Memory B cell (primary cell): Measurements from ENCODE around the gene KIF25.

Experiments
- ATAC-seq: fragments of 150-1000 bp; cut with Tn5 transposase; 2 replicates; pipeline ENCODE4 v1.10.0; 2021; ENCODE audit warnings: low read depth, mild to moderate bottlenecking, moderate library complexity
- DNase-seq, 2 donors: peaks; one replicate each; pipeline ENCODE4 v3.0.0; 2022; ENCODE audit warnings: low spot score in 2 of 2
- H3K27ac Mint-ChIP-seq: one replicate; pipeline ENCODE4 v1.8.0; 2022; ENCODE audit warnings: mild to moderate bottlenecking, moderate library complexity, mixed read lengths
- H3K27me3 Mint-ChIP-seq: one replicate; pipeline ENCODE4 v1.8.0; 2022; ENCODE audit warnings: mixed read lengths
- H3K36me3 Mint-ChIP-seq: one replicate; pipeline ENCODE4 v1.8.0; 2022; ENCODE audit warnings: mild to moderate bottlenecking, mixed read lengths
- H3K4me1 Mint-ChIP-seq: one replicate; pipeline ENCODE4 v1.8.0; 2022; ENCODE audit warnings: mixed read lengths
- H3K4me3 Mint-ChIP-seq: one replicate; pipeline ENCODE4 v1.8.0; 2022; ENCODE audit warnings: mild to moderate bottlenecking, moderate library complexity, mixed read lengths
- H3K9me3 Mint-ChIP-seq: one replicate; pipeline ENCODE4 v1.8.0; 2022; ENCODE audit warnings: mixed read lengths

KIF25 gene

DNA sequence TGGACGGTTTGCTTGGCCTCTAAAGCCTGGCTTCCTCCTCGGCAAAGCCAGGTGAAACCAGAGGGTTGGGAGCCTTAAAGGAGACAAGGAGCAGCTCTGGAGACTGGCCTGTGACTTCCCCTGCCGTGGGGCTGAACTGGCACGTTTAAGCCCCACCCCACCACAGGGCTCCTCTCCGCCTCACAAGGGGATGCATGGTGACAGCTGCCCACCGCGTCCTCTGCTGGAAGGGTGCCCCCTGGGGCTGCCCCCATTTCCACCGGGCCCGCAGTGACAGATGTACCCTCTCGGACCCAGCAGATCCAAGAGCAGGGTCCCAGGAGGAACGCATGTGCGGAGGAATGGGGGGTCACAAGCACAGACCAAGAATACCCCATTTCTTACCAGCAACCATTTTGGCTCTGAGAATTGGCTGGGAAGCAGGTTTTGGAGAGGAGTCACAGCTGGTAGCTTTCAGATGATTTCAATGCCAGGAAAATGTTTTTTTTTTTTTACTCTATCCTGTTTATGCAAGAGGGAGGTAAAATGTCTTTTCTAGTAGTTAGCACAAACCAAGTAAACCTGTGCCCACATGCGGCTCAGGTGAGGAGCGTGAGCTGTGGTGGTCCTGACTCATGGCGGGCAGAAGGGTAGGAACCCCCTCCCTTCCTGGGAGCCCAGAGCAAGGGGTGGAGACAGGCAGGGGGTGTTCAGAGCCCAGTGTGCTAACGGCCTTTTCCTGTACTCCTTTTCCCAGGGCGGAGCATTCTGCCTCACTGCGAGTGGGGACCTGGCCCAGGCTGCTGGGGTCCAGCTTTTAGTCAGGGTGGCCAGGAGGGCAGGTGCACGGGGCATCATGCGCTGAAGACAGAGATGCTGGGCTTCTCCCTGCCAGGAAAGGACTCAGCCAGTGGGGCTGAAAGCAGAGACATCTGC, 48.5 kb downstream of the KIF25 start:
- Mint-ChIP-seq H3K36me3 (no peaks in the 10 kb centered on the region), H3K4me1 (no peaks in the 10 kb centered on the region), H3K4me3 (no peak overlapping the region), H3K27me3 (no peaks in the 10 kb centered on the region), H3K27ac (no peak overlapping the region), H3K9me3 (no peaks in the 10 kb centered on the region)
- ATAC-seq (no peak), DNase-seq (no peak)

- Mint-ChIP-seq H3K27me3 (no peaks in the 10 kb centered on the region), H3K4me1 (no peaks in the 10 kb centered on the region), H3K36me3 (no peaks in the 10 kb centered on the region), H3K4me3 (no peak overlapping the region), H3K9me3 (no peaks in the 10 kb centered on the region), H3K27ac (no peak overlapping the region)
- no peak for DNase-seq
- no peak for ATAC-seq
These were observed 49.2 kb downstream of the KIF25 start for GRCh38 chr6:168046696-168047095.

- H3K9me3 Mint-ChIP-seq: no peaks in the 10 kb centered on the region
- no peak for DNase-seq
- H3K4me3 Mint-ChIP-seq: no peak overlapping the region
- no peaks in the 10 kb centered on the region for H3K36me3 Mint-ChIP-seq
- no peaks in the 10 kb centered on the region for H3K27me3 Mint-ChIP-seq
- ATAC-seq: no peak
- H3K4me1 Mint-ChIP-seq: no peaks in the 10 kb centered on the region
- H3K27ac Mint-ChIP-seq: no peak overlapping the region
These were observed 50.6 kb downstream of the KIF25 start for GRCh38 chr6:168047841-168048723.

GRCh38 chr6:168048724-168049025, 51.2 kb downstream of the KIF25 start:
- no peaks in the 10 kb centered on the region for H3K9me3 Mint-ChIP-seq
- no peaks in the 10 kb centered on the region for H3K27me3 Mint-ChIP-seq
- DNase-seq (no peak), ATAC-seq (no peak)
- no peaks in the 10 kb centered on the region for H3K4me1 Mint-ChIP-seq
- no peaks in the 10 kb centered on the region for H3K36me3 Mint-ChIP-seq
- H3K27ac Mint-ChIP-seq: no peak overlapping the region
- H3K4me3 Mint-ChIP-seq: no peak overlapping the region

- H3K27ac Mint-ChIP-seq: no peak overlapping the region
- ATAC-seq (no peak), DNase-seq (no peak)
- H3K4me1 Mint-ChIP-seq: no peaks in the 10 kb centered on the region
- H3K4me3 Mint-ChIP-seq: no peak overlapping the region
- no peaks in the 10 kb centered on the region for H3K9me3 Mint-ChIP-seq
- no peaks in the 10 kb centered on the region for H3K36me3 Mint-ChIP-seq
- no peaks in the 10 kb centered on the region for H3K27me3 Mint-ChIP-seq
These were observed 51.8 kb downstream of the KIF25 start for GRCh38 chr6:168049277-168049676.

DNA sequence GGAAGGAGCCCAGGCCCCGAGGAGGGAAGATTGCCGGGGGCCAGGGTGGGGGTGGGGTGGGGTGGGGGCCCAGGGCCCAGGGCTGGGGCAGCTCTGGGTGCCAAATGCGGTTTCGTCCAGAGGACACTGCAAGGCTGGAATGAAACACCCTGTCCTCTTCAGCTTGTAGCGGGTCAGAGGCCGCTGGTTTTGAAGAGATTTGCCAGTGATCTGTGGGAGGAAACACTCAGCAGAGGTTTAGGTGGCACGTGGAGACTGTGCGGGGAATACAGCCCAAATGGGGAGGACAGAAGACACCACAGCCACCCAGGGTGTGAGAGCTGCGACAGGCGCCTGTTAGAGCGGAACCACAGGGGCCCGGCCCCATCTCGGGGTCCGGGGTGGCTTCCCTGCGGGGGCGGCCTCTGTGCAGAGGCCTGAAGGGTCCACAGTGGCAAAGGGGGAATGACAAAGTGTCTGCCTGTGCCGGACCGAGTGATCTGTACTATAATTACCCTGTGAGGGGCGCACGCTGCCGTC, 52.3 kb downstream of the KIF25 start:
- Mint-ChIP-seq H3K27ac (no peak overlapping the region), H3K9me3 (no peaks in the 10 kb centered on the region), H3K4me1 (no peaks in the 10 kb centered on the region), H3K36me3 (no peaks in the 10 kb centered on the region), H3K27me3 (no peaks in the 10 kb centered on the region), H3K4me3 (no peak overlapping the region)
- DNase-seq (no peak), ATAC-seq (no peak)

GRCh38 chr6:168050225-168050880, 52.9 kb downstream of the KIF25 start:
- H3K4me1 Mint-ChIP-seq: no peaks in the 10 kb centered on the region
- DNase-seq (no peak), ATAC-seq (no peak)

GRCh38 chr6:168050881-168051586, 53.6 kb downstream of the KIF25 start:
- H3K27ac Mint-ChIP-seq: no peak overlapping the region
- no peak for ATAC-seq

More at GRCh38 chr6:168050225-168050880, 52.9 kb downstream of the KIF25 start:
- H3K9me3 Mint-ChIP-seq: no peaks in the 10 kb centered on the region
- H3K36me3 Mint-ChIP-seq: no peaks in the 10 kb centered on the region
- H3K4me3 Mint-ChIP-seq: no peak overlapping the region
- no peak overlapping the region for H3K27ac Mint-ChIP-seq
- H3K27me3 Mint-ChIP-seq: no peaks in the 10 kb centered on the region

GRCh38 chr6:168051648-168052047, 54.2 kb downstream of the KIF25 start:
- ATAC-seq: no peak
- no peaks in the 10 kb centered on the region for H3K27me3 Mint-ChIP-seq
- H3K4me1 Mint-ChIP-seq: no peaks in the 10 kb centered on the region
- H3K9me3 Mint-ChIP-seq: no peaks in the 10 kb centered on the region
- H3K27ac Mint-ChIP-seq: no peak overlapping the region
- no peak for DNase-seq
- H3K36me3 Mint-ChIP-seq: no peaks in the 10 kb centered on the region
- no peak overlapping the region for H3K4me3 Mint-ChIP-seq

More at GRCh38 chr6:168050881-168051586, 53.6 kb downstream of the KIF25 start:
- Mint-ChIP-seq H3K27me3 (no peaks in the 10 kb centered on the region), H3K4me3 (no peak overlapping the region), H3K4me1 (no peaks in the 10 kb centered on the region), H3K36me3 (no peaks in the 10 kb centered on the region), H3K9me3 (no peaks in the 10 kb centered on the region)
- DNase-seq: no peak

DNA sequence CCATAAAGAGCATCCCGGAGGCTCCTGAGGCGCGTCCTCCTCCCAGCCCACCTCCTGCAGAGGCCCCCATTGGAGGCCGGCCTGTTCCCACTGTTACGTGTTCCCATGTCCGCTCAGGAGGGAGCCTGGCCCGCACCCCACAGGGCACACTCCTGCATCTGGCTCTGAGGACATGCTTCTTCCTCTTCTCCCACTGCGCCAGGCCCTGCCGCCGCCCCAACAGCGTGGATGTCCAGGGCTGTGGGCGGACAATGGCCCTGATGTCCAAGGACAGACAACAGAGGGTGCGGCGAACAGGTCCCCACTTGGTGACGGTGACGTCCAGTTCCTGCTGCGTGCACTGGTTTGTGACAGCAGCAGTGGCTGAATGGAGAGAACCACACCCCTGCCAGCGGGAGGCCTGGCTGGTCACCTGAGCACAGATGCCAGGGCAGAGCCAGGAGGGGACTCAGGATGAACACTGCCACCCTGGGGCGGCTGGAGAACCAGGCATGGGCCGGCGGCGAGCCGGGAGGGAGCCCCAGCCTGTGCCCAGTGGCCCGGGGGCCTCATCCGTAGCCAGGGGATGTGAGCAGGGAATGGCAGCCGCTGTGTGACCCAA, 54.9 kb downstream of the KIF25 start:
- Mint-ChIP-seq H3K27ac (no peak overlapping the region), H3K9me3 (no peaks in the 10 kb centered on the region), H3K27me3 (no peaks in the 10 kb centered on the region), H3K4me3 (no peak overlapping the region), H3K36me3 (no peaks in the 10 kb centered on the region), H3K4me1 (no peaks in the 10 kb centered on the region)
- DNase-seq: no peak
- ATAC-seq: no peak

DNA sequence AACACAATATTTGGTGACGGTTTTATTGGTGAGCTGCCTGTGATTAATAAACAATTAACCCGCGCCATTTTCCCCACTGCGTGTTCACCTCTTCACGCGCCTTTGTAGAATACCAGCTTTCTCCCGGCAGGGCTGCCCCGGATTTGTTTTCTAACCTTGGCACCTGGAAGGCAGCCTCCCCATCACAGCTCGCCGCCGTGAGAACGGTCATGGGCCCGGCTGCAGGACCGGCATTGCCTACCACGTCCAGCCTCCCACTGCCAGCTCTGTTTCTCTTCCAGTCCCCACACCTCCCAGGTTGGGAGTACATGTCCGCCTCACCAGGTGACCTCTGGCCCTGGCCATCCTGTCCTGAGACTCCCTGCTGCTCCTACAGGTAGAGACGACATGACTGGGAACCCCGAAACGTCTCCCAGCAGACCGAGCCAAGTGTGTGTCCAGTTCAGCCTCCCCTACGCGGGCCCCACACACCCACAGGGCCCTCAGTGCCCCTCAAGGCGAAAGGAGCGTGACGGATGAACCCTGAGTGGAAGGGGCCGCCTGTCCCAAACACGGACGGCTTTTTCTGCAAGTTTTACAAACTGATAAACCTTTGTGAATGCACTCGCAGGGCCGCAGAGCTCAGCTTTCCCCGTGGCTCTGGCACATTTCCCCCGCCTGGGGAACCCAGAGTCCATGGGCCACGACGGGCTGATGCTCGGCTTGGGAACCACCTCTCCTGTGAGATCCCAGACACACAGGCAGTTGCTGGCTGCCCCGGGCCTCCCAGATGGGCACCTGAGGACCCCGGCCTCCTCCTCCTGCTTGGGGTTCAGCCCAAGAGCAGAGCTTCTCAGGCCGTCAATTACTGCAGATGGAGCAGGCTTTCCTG, 55.9 kb downstream of the KIF25 start:
- no peaks in the 10 kb centered on the region for H3K36me3 Mint-ChIP-seq
- peaks cover 2% of the 10 kb centered on the region for H3K27me3 Mint-ChIP-seq
- H3K9me3 Mint-ChIP-seq: no peaks in the 10 kb centered on the region
- no peaks in the 10 kb centered on the region for H3K4me1 Mint-ChIP-seq
- no peak for ATAC-seq
- DNase-seq: no peak
- no peak overlapping the region for H3K4me3 Mint-ChIP-seq
- no peak overlapping the region for H3K27ac Mint-ChIP-seq

- DNase-seq: no peak
- Mint-ChIP-seq H3K27me3 (peaks cover 2% of the 10 kb centered on the region), H3K9me3 (no peaks in the 10 kb centered on the region), H3K4me3 (no peak overlapping the region), H3K4me1 (no peaks in the 10 kb centered on the region), H3K27ac (no peak overlapping the region), H3K36me3 (no peaks in the 10 kb centered on the region)
- ATAC-seq: no peak
These were observed 56.5 kb downstream of the KIF25 start for GRCh38 chr6:168053957-168054471.
